Neuron (in vitro differentiated cells): Measurements from ENCODE around the gene AP1S2.
A peak's percentile ranks its signal among the peaks of the same experiment; 100 is the strongest.

Experiments
- H2AFZ ChIP-seq: one replicate; pipeline ENCODE4 v1.6.1; 2013; ENCODE audit warnings: low read depth, mild to moderate bottlenecking, inconsistent platforms, low read length, moderate library complexity
- H3K27me3 ChIP-seq: one replicate; pipeline ENCODE4 v1.6.1; 2013; ENCODE audit warnings: low read length; ENCODE audit not compliant: insufficient read depth
- H3K36me3 ChIP-seq: one replicate; pipeline ENCODE4 v1.6.1; 2013; ENCODE audit warnings: low read length; ENCODE audit not compliant: insufficient read depth
- H3K4me1 ChIP-seq: one replicate; pipeline ENCODE4 v1.6.1; 2013; ENCODE audit warnings: low read length; ENCODE audit not compliant: insufficient read depth
- H3K4me3 ChIP-seq: 2 replicates; pipeline ENCODE4 v1.5.1; 2013; ENCODE audit warnings: mild to moderate bottlenecking, low read length, moderate library complexity
- H3K9me3 ChIP-seq: one replicate; pipeline ENCODE4 v1.6.1; 2013; ENCODE audit warnings: low read length

The AP1S2 gene

DNA sequence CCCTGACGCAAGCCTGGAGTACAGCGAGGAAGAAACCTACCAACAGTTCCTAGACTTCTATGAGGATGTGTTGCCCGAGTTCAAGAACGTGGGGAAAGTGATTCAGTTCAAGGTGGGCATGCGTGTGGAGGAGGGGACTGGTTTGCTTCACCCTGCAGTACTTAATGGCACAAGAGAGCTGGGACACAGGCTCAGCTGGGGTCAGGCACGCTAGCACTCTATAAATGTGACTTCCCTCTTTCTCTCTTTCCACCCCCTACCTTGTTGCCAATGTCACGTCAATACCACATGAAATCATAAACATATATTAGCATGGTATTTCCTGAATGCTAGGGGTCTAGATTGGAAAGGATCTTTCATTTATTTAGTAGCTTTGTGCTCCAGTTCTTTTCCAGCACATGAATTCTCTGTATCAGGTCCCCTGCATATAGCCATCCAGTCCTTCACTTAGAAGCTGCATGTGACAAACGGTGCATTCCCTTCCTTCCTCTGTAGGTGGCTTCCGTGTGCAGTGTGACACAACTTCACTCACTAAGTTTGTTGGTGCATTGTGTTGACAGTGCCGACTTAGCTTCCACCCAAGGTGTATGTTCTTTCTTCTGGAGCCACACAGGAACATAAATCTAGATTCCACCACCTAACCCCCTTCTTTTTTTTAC, 38.7 kb downstream of the AP1S2 start:
- Histone ChIP-seq H3K9me3 (no peaks in the 10 kb centered on the region), H3K4me1 (peaks cover 9% of the 10 kb centered on the region), H3K4me3 (no peak overlapping the region), H2AFZ (no peak overlapping the region), H3K27me3 (no peaks in the 10 kb centered on the region), H3K36me3 (peaks cover 47% of the 10 kb centered on the region)

DNA sequence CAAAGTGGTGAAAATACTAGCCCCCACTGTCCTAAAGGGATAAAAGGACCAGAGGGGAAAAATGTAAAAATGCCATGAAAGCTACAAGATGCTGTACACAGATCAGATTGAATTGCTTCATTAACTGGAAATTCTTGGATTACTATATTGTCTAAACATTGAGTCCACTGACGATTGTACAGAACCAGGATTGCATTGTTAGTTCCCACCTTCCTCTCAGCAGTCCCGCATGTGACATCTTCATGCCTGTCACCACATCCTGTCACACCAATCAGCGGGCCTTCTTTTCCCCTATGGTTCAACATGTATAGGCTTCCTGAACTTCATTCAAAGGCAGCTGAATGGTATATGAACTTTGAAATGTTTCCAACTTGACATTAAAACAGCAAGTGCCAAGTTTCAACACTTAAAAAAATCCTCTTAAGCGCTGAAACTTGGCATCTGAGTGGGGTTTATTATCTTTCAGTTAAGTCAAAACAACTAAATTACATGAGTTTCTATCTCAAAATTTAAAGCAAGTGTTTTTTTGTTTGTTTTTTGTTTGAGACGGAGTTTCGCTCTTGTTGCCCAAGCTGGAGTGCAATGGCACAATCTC, 39.7 kb downstream of the AP1S2 start:
- Histone ChIP-seq H3K9me3 (no peaks in the 10 kb centered on the region), H3K4me3 (no peak overlapping the region), H2AFZ (no peak overlapping the region), H3K4me1 (peaks cover 9% of the 10 kb centered on the region), H3K27me3 (no peaks in the 10 kb centered on the region), H3K36me3 (peaks cover 44% of the 10 kb centered on the region)

DNA sequence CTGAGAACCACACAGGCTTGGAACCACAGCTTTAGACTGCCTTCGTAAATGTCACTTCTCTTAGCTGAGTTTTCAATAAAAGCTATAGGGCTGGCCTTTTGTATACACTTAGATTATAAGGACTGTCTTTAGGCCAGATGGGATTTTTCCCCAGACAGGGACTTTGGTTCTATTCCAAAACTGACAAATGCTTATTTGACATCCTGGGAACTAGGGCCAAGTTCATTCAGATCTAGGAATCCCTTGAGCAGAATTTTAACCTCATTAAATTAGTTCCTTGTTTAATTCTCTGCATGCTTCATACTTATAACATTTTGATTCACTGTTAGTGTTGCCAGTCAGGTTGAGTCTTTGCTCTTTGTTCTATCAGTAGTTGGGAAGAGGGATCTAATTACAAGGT, 41.2 kb downstream of the AP1S2 start:
- H3K9me3 ChIP-seq = no peaks in the 10 kb centered on the region
- peaks cover 9% of the 10 kb centered on the region for H3K4me1 ChIP-seq
- no peaks in the 10 kb centered on the region for H3K27me3 ChIP-seq
- no peak overlapping the region for H3K4me3 ChIP-seq
- H2AFZ ChIP-seq = no peak overlapping the region
- H3K36me3 ChIP-seq = peaks cover 54% of the 10 kb centered on the region

DNA sequence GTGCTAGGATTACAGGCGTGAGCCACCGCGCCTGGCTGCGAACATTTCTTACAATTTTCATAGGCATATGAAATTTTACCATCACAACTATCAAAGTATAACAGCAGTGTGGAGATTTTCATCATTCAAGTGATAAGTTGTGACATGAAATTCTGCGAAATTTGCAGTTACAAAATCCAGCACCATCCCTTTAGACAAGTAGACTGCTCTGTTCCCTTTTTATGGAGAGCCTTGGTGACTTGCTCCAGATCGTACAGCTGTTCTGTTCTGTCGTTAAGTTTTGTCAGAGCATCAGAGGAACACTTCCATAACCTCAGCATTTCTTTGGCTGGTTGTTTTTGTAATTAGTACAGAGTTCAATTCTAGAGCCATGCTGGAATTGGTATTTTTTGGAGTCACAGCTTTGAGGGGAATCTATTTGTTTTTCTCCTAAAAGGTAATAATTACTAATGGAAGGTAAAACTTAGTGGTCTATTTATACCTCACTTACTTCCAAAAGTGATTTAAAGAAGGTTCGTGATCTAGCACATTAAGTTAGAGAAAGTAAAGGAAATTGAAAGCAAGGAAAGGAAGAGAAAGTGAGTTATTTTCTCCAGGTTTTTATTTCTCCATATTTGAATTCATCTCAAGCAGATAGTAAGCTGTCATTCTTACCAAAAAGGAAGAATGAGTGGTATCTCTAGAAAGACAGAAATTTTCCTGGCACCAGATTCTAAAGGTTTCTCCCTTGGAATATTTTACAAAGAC, 42.2 kb downstream of the AP1S2 start:
- Histone ChIP-seq H3K4me3 (no peak overlapping the region), H3K9me3 (no peaks in the 10 kb centered on the region), H3K4me1 (peaks cover 9% of the 10 kb centered on the region), H3K36me3 (peaks cover 51% of the 10 kb centered on the region), H3K27me3 (no peaks in the 10 kb centered on the region), H2AFZ (no peak overlapping the region)

DNA sequence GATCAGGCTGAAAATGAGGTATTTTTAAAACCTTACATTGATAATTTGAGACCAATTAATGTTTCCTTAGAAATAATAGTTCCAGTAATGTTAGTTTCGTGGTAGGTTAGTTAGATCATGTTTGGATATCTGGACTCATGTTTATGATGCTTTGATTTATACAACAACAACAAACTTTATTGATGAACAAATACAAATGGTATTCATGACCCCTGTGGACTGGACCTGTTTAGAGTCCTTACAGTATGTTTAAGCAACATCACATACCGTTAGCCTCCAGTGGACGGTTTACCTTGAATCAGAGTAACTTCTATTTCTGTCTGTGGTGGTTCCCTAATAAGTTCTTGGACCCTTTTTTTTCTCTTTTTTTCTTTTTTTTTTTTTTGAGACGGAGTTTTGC, 46.4 kb downstream of the AP1S2 start:
- Histone ChIP-seq H3K4me3 (no peak overlapping the region), H2AFZ (no peak overlapping the region), H3K4me1 (no peaks in the 10 kb centered on the region), H3K27me3 (no peaks in the 10 kb centered on the region), H3K9me3 (no peaks in the 10 kb centered on the region), H3K36me3 (peaks cover 51% of the 10 kb centered on the region)

DNA sequence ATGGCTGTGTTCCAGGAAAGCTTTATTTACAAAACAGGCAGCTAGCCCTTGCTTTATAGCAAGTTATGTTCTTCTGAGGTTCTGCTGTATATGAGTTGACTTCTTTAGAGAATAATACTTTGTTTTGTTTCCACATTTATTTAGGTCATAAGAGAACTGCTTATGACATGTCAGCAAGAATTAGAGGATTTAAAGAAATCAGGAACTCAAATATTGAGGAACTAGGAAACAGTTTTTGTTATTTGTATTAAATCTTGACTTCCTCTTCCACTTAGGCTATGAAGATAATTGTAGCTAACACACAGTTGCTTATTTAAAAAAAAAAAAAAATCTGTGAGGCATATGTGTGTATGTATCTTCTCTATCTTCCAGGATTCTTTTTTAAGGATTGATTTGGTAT, 50.0 kb downstream of the AP1S2 start:
- no peaks in the 10 kb centered on the region for H3K4me1 ChIP-seq
- H3K36me3 ChIP-seq = peaks cover 39% of the 10 kb centered on the region
- H3K27me3 ChIP-seq = no peaks in the 10 kb centered on the region

DNA sequence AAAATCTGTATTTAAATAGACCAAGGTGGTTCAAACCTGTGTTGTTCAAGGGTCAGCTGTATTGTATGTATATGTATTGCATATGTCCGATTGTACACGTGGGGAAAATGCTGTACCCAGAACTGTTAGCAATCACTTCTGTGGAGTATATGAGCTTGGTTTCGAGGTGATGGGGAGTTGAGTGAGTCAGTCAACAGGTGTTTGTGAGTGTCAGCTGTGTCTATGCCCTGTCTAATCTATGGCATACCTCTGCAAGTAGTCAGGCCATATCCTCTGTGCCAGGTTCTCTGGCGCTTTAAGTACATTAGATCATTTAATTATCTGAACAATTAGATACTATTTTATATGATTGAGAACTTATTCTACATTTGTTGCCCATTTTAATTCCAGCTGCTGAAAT, 56.9 kb downstream of the AP1S2 start:
- Histone ChIP-seq H3K36me3 (peaks cover 16% of the 10 kb centered on the region), H3K4me1 (no peaks in the 10 kb centered on the region), H3K27me3 (no peaks in the 10 kb centered on the region), H2AFZ (no peak overlapping the region), H3K9me3 (no peaks in the 10 kb centered on the region), H3K4me3 (no peak overlapping the region)

More for the DNA sequence above, 50.0 kb downstream of the AP1S2 start:
- no peak overlapping the region for H3K4me3 ChIP-seq
- H3K9me3 ChIP-seq = no peaks in the 10 kb centered on the region
- no peak overlapping the region for H2AFZ ChIP-seq

DNA sequence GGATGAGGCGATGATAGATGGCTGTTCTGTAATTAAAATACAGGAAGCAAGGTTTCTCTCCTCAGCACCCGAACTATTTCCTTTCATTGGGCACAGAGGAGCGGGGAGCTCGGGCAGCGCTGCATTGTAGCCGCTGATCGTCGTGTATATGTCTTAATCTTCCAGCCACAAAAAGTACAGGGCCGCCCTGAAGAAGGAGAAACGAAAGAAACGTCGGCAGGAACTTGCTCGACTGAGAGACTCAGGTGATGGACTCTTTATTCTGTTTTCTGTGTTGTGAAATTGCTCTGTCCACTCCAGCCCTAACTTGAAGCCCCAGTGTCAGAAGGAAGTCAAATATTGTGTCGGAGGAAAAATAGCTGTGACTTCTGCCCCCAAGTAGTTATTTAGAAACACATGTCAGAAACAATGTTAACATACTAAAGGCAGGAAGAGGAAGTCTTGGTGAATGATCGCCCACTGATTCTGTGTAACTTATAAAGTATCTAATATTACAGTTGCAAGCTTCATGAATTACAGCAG, 63.8 kb downstream of the AP1S2 start:
- Histone ChIP-seq H3K9me3 (no peaks in the 10 kb centered on the region), H3K4me1 (peaks cover 7% of the 10 kb centered on the region), H2AFZ (peak overlapping the region; percentile 94), H3K27me3 (no peaks in the 10 kb centered on the region), H3K36me3 (peaks cover 5% of the 10 kb centered on the region), H3K4me3 (peak overlapping the region; percentile 65)

DNA sequence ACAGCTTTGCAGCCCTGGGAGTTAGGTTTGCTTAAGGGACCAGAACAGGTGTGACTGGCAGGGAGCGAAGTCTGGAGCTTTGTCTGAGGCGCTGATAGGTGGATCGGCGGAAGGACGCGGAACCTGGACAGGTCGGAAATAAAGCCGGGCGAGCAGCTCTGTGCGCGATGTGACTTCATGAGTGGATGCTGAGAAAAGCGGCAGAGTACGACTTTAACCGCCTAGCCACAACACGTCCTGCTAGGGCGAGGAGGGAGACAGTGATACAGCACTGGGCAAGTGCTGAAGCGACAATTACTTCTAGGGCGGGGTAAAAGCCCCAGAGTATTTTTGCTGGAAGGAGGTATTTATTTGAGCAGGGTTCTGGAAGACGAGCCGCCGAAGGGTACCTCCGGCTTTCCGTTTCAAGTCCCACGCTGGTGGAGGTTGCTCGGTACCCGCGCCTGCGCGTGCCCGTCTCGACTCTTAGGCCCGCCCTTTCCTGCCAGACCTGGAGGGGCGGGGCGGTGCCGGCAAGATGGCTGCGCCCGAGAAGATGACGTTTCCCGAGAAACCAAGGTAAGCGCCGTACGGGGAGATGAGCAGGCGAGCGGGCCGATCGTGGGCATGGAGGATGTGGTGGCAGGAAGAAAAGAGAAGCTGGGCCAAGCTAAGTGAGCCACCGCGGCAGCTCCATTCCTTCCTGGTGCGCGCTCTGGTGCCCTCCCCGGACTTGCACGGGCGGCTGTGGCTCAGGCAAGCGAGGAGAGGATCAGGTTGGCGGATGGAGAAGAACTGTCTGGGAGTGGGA, 64.4 kb downstream of the AP1S2 start, which contains the start of gene ZRSR2:
TSS of gene ZRSR2 (plus strand) at position 506 of the 790 bp plus-strand sequence. CDS start at position 518, 12 bp downstream.
- H3K36me3 ChIP-seq = peaks cover 5% of the 10 kb centered on the region

DNA sequence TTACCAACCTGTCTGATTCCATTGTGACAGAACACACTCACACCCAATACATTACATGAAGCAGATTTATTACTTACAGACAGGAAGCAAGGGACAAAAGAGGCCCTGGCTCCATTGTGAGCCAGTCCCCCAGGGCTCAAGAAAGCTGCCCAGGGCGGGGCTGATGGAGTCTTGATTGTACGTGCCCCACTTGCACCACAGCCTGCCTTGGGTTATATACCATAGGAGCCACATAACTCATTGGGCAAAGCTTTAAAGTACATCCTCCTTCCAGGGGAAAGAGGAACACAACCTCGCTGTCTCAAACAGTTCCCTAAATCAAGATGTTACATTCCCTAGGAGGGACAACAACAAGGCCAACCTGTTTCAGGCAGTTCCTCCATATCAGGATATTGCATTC, 67.7 kb downstream of the AP1S2 start:
- no peak overlapping the region for H2AFZ ChIP-seq
- no peaks in the 10 kb centered on the region for H3K9me3 ChIP-seq
- no peak overlapping the region for H3K4me3 ChIP-seq
- peaks cover 7% of the 10 kb centered on the region for H3K4me1 ChIP-seq
- peaks cover 4% of the 10 kb centered on the region for H3K36me3 ChIP-seq
- no peaks in the 10 kb centered on the region for H3K27me3 ChIP-seq

More for the DNA sequence above, 64.4 kb downstream of the AP1S2 start, which contains the start of gene ZRSR2:
- Histone ChIP-seq H3K27me3 (no peaks in the 10 kb centered on the region), H2AFZ (peak within 1 kb of the TSS; percentile 94), H3K9me3 (no peaks in the 10 kb centered on the region), H3K4me3 (peak within 1 kb of the TSS; percentile 65), H3K4me1 (peaks cover 7% of the 10 kb centered on the region)

DNA sequence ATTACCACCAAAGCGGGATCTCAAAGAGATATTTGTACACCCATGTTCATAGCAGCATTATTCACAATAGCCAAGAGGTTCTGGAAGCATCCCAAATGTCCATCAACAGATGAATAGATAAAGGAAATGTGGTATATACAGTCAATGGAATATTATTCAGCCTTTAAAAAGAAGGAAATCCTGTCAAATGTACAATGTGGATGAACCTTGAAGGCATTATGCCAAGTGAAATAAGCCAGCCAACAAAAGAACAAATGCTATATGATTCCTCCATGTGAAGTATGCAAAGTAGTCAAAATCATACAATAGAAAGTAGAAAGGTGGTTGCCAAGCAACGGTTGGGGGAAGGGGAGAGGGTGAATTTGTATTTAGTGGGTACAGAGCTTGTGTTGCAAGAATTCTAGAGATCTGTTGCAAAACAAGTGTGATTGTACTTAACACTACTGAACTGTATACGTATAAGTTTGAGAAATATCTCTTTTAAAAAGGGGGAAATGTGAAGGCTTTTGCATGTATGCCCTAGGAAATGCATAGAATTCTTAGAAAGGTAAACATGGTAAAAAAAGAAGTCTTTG, 69.3 kb downstream of the AP1S2 start:
- H3K4me1 ChIP-seq = peaks cover 4% of the 10 kb centered on the region
- H3K4me3 ChIP-seq = no peak overlapping the region
- H2AFZ ChIP-seq = no peak overlapping the region
- no peaks in the 10 kb centered on the region for H3K27me3 ChIP-seq
- no peaks in the 10 kb centered on the region for H3K9me3 ChIP-seq
- peaks cover 6% of the 10 kb centered on the region for H3K36me3 ChIP-seq

DNA sequence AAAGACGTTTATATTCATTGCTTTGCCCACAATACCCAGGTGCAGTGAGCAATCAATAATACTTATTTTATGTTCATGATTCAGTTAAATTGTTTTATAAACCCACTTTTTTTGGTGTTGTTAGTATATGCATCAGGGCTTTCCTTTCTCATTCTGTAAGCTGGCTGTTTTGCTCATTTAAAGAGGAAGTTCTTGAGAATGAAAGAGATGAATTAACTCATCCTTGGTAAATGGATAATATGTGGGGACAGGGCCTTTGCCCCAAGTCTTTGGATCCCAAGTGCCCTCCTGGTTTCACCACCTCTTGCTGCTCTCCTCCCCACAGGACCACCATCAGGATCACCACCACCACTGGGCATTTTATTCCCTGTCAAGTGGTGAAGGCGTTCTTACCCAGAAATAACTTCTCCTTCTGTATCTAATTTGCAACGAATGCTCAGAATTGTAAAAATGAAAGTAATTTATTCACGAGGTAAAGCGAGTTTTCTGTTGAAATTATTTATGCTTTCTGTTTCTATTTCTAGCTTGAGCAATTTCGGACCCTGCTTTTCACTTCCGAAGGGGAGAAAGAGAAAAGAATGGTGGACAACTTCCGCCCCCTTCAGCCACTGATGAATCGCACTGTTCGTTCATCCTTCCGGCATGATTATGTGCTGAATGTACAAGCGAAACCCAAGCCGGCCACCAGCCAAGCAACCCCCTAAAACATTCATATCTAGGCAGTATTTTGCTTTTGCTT, 72.5 kb downstream of the AP1S2 start:
- Histone ChIP-seq H3K4me3 (no peak overlapping the region), H3K9me3 (no peaks in the 10 kb centered on the region), H2AFZ (no peak overlapping the region), H3K4me1 (no peaks in the 10 kb centered on the region), H3K36me3 (peaks cover 6% of the 10 kb centered on the region), H3K27me3 (no peaks in the 10 kb centered on the region)
